Activated gamma-delta T cell (primary cell): ENCODE results near the gene SREBF1.

Experiments
- DNase-seq: peaks from one replicate; lab custom pipeline; 2025; lab: John Stamatoyannopoulos, UW

The SREBF1 gene

DNA sequence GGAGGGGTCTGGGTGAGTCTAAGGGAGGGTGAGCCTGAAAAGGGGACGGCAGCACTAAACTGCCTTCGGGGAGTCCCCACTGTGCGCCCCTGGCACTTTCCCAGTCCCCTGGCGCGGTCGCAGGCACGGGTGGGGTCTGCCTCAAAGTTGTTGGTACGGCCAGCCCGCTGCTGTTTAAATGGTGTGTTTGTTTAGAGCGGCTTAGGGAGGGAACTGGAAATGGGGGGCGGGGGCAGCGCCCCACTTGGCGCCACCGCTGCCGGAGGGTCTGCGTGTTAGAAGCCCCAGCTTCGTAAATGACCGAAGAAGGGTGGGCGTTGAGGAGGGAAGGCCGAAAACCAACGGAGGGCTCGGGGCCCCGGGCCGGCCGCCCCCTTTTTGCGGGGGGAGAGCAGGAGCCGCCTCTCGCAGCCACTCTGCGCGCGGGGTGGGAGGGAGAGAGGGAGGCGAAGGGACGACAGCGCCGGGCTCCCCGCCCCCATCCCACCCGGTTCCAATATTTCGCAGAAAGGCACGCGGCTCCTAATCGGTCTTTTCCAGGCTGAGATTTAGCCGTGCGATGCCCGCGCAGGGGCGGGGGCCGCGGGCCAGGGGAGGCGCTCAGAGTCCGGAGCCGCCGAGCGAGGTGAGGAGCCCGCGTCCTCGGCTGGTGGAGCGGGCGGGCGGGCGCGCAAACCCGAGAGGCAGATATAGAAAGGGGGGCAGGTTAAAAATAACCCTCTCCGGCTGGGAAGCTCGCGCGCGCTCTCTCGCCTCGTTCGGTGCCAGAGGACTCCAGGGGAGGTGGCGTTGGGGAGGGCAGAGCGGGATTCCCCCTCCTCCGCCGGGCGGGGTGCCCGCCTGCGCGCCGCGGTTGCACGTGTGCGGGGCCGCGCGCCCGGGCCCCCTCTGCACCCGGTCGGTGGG, 54.9 kb downstream of the SREBF1 start:
- DNase-seq: peak; percentile 35

GRCh38 chr17:17780922-17781590, 55.7 kb downstream of the SREBF1 start:
- DNase-seq: no peak

DNA sequence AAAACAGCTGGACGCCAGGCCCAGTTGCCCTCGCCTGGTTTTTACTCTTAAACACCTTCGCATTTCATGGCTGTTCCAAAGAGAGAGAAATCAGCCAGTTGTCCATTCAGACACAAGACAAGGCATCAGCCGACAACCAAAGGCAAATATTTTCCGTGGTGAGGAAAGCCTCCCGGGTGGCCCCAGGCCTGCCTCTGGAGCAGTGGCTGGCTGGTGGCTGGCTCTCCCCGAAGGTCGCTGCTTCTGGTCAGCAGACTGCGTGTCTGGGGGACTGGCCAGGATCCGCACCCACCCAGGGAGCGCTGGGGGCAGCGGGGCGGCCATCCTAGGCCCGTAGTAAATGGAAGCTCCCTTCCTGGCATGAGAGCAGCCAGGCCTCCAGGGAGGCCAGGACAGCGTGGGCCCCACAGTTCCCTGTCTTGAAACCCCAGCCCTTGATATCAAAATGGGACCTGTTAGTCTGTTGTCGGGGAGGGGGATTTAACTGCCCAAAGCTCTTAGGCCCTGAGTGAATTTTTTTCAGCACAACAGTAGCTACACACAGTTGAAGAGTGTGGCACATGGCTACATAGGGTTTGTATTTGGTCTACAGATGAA, 57.7 kb downstream of the SREBF1 start:
- no peak for DNase-seq

GRCh38 chr17:17778308-17779014, 58.3 kb downstream of the SREBF1 start:
- no peak for DNase-seq

GRCh38 chr17:17776889-17777288, 59.9 kb downstream of the SREBF1 start:
- no peak for DNase-seq

DNA sequence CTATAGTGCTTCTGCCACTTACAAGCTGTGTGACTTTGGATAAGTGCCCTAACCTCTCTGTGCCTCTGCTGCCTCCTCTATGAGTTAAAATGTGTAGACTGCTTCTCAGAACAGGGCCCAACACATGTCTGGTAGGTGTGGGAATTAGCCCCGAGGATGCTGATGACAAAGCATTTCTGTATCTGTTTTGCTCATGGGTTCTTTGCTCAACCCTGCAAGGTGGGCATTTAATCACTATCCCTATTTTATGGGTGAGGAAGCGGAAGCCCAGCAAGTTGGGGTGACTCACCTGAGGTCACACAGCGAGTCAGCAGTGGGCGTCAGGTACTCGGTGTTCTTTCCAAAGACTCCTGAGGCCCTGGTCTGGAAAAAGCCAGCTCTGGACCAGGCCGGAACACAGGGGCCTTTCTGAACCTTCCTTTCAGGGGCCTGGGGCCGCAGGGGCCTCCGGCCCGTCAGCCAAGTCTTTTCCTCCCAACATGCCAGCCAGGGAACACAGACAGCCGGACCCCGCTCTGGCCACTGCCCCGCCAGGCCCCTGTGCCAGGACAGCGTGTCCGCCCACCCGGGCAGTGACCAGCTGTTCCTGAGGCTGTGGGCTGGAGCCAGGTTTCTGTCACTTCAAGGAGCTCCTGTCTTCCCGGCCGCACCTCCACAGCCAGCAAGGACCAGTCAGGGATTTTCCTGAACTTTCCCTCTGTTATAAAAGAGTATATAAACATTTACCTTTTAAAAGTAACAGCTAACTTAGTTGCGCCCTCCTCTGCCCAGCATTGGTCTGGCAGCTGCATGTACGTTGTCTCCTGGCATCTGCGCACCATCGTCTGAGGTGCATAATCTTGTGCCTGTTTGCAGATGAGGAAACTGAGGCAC, 62.5 kb downstream of the SREBF1 start:
- DNase-seq: no peak

GRCh38 chr17:17772231-17772630, 64.6 kb downstream of the SREBF1 start:
- no peak for DNase-seq

- no peak for DNase-seq
These were observed 65.1 kb downstream of the SREBF1 start for GRCh38 chr17:17771498-17772201.

DNA sequence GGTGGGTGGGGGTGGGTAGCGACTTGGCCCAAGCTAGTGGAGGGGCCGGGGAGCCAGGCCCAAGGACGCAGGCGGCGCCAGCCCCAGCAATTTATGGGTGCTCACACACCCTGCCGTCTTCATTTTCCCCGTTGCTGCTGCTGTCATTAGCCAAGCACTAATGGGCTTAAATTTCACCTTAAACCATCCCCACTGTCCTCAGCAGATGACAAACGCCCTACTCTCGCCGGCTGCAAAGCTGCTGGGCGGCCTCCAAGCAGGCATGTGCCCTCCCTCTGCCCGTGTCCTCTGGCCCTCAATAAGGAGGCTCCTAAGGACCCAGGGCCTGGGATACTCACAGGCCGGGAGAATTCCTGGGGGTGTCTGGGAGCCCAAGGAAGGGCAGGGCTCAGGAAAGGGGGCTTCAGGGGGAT, 66.1 kb downstream of the SREBF1 start:
- no peak for DNase-seq

GRCh38 chr17:17769869-17770631, 66.7 kb downstream of the SREBF1 start:
- no peak for DNase-seq

- no peak for DNase-seq
These were observed 68.2 kb downstream of the SREBF1 start for GRCh38 chr17:17768424-17769088.

DNA sequence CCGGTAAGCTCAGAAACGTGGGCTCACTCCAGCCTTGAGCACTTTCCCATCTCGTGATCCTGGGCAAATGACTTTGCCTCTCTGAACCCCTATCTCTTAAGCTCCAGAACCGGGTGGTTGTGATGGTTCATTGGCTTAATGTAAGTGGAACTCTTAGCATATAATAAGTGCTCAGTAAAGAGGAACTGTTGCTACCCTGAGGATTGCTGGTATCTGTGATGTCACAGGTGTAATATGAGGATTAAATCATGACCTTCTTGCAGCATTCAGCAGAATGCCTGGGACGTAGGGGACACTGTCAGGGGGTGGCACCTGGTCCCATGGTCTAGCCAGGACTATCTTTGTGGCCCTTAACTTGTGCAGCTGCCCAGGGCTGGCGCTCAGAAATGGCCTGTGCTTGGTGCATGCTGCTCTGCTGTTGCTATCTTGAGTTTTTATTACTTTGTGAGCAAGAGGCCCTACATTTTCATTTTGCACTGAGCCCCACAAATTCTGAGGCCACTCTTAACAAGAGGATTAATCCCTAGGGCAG, 68.8 kb downstream of the SREBF1 start:
- no peak for DNase-seq

DNA sequence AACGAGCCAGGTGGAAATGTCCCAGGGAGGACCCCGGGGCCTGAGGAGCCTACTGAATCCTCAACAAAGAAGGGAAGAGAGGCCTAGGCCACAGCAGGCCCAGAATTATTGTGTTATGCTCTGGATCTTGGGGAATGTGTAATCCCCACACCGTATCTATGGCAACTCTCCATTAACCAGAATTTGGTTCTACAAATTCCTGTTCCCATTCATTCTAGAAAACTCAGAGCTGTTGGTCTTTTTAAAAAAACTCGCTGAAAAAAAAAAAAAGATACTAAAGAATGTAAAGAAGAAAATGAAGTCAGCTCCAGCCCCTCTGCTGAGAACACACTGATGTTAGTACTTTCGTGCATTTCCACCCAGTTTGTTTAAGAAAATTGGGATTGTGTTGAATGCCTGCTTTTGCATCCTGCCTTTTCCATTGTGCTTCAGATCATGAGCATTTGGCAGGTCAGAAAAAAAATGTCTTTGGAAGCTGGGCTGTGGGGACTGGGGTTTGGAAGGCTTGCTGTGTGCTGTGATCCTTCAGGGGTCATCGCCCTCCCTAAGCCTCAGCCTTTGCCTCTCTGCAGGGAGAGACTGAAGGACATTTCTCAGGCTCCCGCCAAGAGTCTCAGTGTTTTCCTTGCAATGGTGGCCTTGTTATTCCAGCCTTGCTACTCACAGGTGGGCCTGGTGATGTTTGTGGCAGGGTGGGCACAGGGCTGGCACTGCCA, 69.5 kb downstream of the SREBF1 start:
- DNase-seq: no peak

- DNase-seq: no peak
These were observed 70.1 kb downstream of the SREBF1 start for GRCh38 chr17:17766744-17767120.

DNA sequence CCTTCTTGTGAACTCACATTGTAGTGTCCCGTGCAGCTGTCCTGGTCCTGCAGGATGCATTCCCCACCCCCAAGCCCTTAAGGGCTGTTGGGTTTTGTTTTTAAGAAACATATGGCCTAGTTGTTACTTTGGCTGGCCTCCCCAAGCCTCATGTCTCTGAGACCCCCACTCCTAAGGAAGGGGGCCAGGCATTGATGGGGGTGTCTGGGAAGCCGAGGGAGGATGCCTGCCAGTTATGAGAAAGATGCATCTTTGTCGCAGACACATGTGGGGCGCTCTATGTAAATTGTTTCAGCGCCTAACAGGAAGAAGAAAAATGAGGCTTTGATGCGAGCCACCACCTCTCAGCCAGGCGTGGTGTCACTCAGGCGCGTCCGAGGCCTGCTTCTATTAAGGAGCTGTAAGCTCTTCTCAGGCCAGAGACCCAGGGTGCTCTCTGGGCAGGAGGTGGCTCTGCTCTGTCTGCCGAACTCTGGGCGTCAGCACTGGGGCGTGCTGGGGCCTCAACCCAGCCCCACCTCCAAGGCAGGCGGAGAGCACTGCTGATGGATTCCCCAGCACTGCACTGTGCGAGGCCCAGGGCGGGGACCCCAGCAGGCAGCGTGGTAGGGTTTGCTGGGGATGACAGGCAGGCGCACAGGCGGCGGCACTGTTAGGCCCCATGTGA, 70.6 kb downstream of the SREBF1 start:
- DNase-seq: no peak

GRCh38 chr17:17765359-17766076, 71.3 kb downstream of the SREBF1 start:
- DNase-seq: no peak

GRCh38 chr17:17763734-17764133, 73.1 kb downstream of the SREBF1 start:
- no peak for DNase-seq
